DND-41 (cell line): Measurements from ENCODE around the gene ZBTB3.

Experiments used
- CTCF ChIP-seq: IDR thresholded peaks from 2 replicates; pipeline ENCODE4 v1.5.1; 2012; ENCODE audit warnings: borderline replicate concordance, low read length, moderate library complexity, mild to moderate bottlenecking; ENCODE audit not compliant: poor library complexity, severe bottlenecking; ENCODE audit errors: extremely low read depth
- EZH2 ChIP-seq: IDR thresholded peaks from 3 replicates; pipeline ENCODE4 v1.6.1; 2012; ENCODE audit warnings: borderline replicate concordance, low read depth, mild to moderate bottlenecking, moderate library complexity, low read length, inconsistent platforms; ENCODE audit not compliant: severe bottlenecking

DNA sequence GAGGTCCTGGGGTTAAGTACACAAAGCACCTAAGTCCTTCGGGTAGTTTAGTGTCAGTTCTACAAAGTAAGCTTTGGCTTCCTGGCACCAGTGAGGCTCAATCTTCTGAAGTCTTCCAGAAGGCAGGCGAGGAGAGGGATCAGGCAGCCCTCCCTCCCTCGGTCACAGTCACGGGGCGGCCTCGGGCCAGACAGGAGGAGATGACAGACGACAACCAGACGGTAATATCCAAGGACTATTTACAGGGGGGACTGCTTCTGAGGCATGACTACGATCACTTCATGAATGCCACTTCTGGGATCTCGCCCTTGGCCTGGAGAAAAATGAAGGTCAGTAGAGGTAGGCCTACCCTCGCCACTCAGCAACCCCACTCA is 38.2 kb upstream of the ZBTB3 start:
- TF ChIP-seq CTCF, result no peak
- TF ChIP-seq EZH2, result no peak
